ENCODE data around the gene THSD4.

THSD4 gene

GRCh38 chr15:71189718-71190117 is 74.4 kb downstream of the THSD4 start:
- no peak for TF ChIP-seq CTCF (IDR thresholded peaks at IDR 0.05)

GRCh38 chr15:71191296-71191695 is 76.0 kb downstream of the THSD4 start:
- no peak for TF ChIP-seq CTCF (IDR thresholded peaks at IDR 0.05)

- no peak for TF ChIP-seq CTCF (IDR thresholded peaks at IDR 0.05)
Measured at GRCh38 chr15:71192816-71193215, 77.5 kb downstream of the THSD4 start.

GRCh38 chr15:71194286-71194685 is 79.0 kb downstream of the THSD4 start:
- TF ChIP-seq CTCF (IDR thresholded peaks at IDR 0.05): no peak

- TF ChIP-seq CTCF (IDR thresholded peaks at IDR 0.05): peak; percentile 37; the same call in 1 of the 2 replicates
Measured at GRCh38 chr15:71195242-71195641, 80.0 kb downstream of the THSD4 start.

- TF ChIP-seq CTCF (IDR thresholded peaks at IDR 0.05): no peak
Measured at GRCh38 chr15:71197620-71198019, 82.3 kb downstream of the THSD4 start.

- TF ChIP-seq CTCF (IDR thresholded peaks at IDR 0.05): no peak
Measured at GRCh38 chr15:71198846-71199245, 83.6 kb downstream of the THSD4 start.

Measured in LNCAP (cell line).